IMR-90 (cell line): ENCODE data around the gene LRRC72. TPM values are rescaled to one million over a fixed set of nuclear protein-coding genes. Genes with fewer than 3 reads are reported as not detected.

ENCODE experiments used
- ATAC-seq: fragments of 200-7000 bp; cut with Tn5 transposase; 2 replicates; pipeline ENCODE4 v1.9.1; 2020; ENCODE audit warnings: low read depth, mild to moderate bottlenecking, moderate library complexity
- BruUV-seq: library from RNA; stranded (reverse); fragments of 400-500 nt; replicated peaks from 2 replicates; lab custom pipeline; 2021; lab: Mats Ljungman, UMichigan
- CTCF ChIA-PET: fragments of 300-600 bp; formaldehyde crosslinking; extraction: SDS; loops from one replicate; lab custom pipeline; 2021; ENCODE audit warnings: antibody characterized with exemption; lab: Yijun Ruan, JAX
- POLR2A ChIA-PET: fragments of 300-600 bp; sonication (Branson Sonifier 250); formaldehyde crosslinking; loops from one replicate; lab custom pipeline; 2022; ENCODE audit warnings: antibody characterized with exemption; ENCODE audit not compliant: unreplicated experiment; lab: Charles Lee
- DNase-seq: peaks from one replicate; pipeline ENCODE4 v3.0.0; 2013
- H2AFZ ChIP-seq: replicated peaks from 2 replicates; pipeline ENCODE3; 2013; ENCODE audit warnings: low read length, mild to moderate bottlenecking; ENCODE audit not compliant: poor library complexity
- H2AK5ac ChIP-seq: 2 replicates; pipeline ENCODE4 v1.6.1; 2013; ENCODE audit warnings: low read depth, low read length, inconsistent platforms
- H2AK9ac ChIP-seq: replicated peaks from 2 replicates; pipeline ENCODE3; 2013; ENCODE audit warnings: mild to moderate bottlenecking, low read depth, low read length, moderate library complexity; ENCODE audit not compliant: poor library complexity
- H2BK120ac ChIP-seq: 2 replicates; pipeline ENCODE4 v1.6.1; 2013; ENCODE audit warnings: low read depth, low read length, inconsistent platforms
- H2BK15ac ChIP-seq: 3 replicates; pipeline ENCODE4 v1.6.1; 2013; ENCODE audit warnings: low read depth, low read length, inconsistent platforms
- H2BK20ac ChIP-seq: 2 replicates; pipeline ENCODE4 v1.6.1; 2013; ENCODE audit warnings: low read depth, mild to moderate bottlenecking, inconsistent platforms, low read length, moderate library complexity
- H2BK5ac ChIP-seq: 2 replicates; pipeline ENCODE4 v1.6.1; 2013; ENCODE audit warnings: mild to moderate bottlenecking, low read depth, low read length, inconsistent platforms; ENCODE audit not compliant: poor library complexity, severe bottlenecking
- H3K14ac ChIP-seq: replicated peaks from 2 replicates; pipeline ENCODE4 v1.6.1; 2013; ENCODE audit warnings: low read depth, low read length, inconsistent platforms
- H3K18ac ChIP-seq: 2 replicates; pipeline ENCODE4 v1.6.1; 2013; ENCODE audit warnings: low read depth, low read length, control low read depth
- H3K23ac ChIP-seq: 2 replicates; pipeline ENCODE4 v1.6.1; 2013; ENCODE audit warnings: low read depth, low read length, inconsistent platforms
- H3K27ac ChIP-seq: 2 replicates; pipeline ENCODE4 v1.5.1; 2013; ENCODE audit warnings: mild to moderate bottlenecking, control low read depth, low read length; ENCODE audit not compliant: insufficient read depth
- H3K27me3 ChIP-seq: 2 replicates; pipeline ENCODE4 v1.6.1; 2013; ENCODE audit warnings: low read length; ENCODE audit not compliant: control insufficient read depth, insufficient read depth
- H3K36me3 ChIP-seq: 2 replicates; pipeline ENCODE4 v1.6.1; 2013; ENCODE audit warnings: low read length, mixed read lengths; ENCODE audit not compliant: control insufficient read depth, insufficient read depth
- H3K4ac ChIP-seq: 2 replicates; pipeline ENCODE4 v1.6.1; 2013; ENCODE audit warnings: low read depth, low read length, inconsistent platforms
- H3K4me1 ChIP-seq: 2 replicates; pipeline ENCODE4 v1.6.1; 2013; ENCODE audit warnings: low read length, mixed read lengths; ENCODE audit not compliant: control insufficient read depth, insufficient read depth
- H3K4me2 ChIP-seq: 2 replicates; pipeline ENCODE4 v1.6.1; 2013; ENCODE audit warnings: low read depth, mild to moderate bottlenecking, control low read depth, low read length, moderate library complexity
- H3K4me3 ChIP-seq: 2 replicates; pipeline ENCODE4 v1.5.1; 2013; ENCODE audit warnings: low read depth, mild to moderate bottlenecking, control low read depth, low read length, moderate library complexity; ENCODE audit not compliant: insufficient read depth
- H3K56ac ChIP-seq: 2 replicates; pipeline ENCODE4 v1.6.1; 2013; ENCODE audit warnings: low read length, inconsistent platforms; ENCODE audit not compliant: insufficient read depth; ENCODE audit errors: extremely low read depth
- H3K79me1 ChIP-seq, 2 experiments: 2 replicates each; pipeline ENCODE4 v1.6.1; 2013; ENCODE audit warnings: low read length in 2 of 2, inconsistent platforms in 1 of 2, low read depth in 1 of 2
- H3K9ac ChIP-seq: 2 replicates; pipeline ENCODE4 v1.6.1; 2013; ENCODE audit warnings: low read depth, low read length, control low read depth
- H3K9me1 ChIP-seq: 2 replicates; pipeline ENCODE4 v1.6.1; 2013; ENCODE audit warnings: low read length, inconsistent platforms; ENCODE audit not compliant: insufficient read depth
- H3K9me3 ChIP-seq: 2 replicates; pipeline ENCODE4 v1.6.1; 2013; ENCODE audit warnings: low read length; ENCODE audit not compliant: control insufficient read depth, insufficient read depth
- H4K20me1 ChIP-seq: 2 replicates; pipeline ENCODE4 v1.6.1; 2013; ENCODE audit warnings: low read length, inconsistent platforms; ENCODE audit not compliant: insufficient read depth
- H4K5ac ChIP-seq: 2 replicates; pipeline ENCODE4 v1.6.1; 2013; ENCODE audit warnings: mild to moderate bottlenecking, low read depth, low read length, control low read depth
- H4K8ac ChIP-seq, 2 experiments: 2 replicates each; pipeline ENCODE4 v1.6.1; 2013; ENCODE audit warnings: low read depth in 2 of 2, low read length in 2 of 2, control low read depth in 1 of 2, inconsistent platforms in 1 of 2
- H4K91ac ChIP-seq: 2 replicates; pipeline ENCODE4 v1.6.1; 2013; ENCODE audit warnings: low read depth, low read length, inconsistent platforms; ENCODE audit not compliant: insufficient read depth
- BHLHE40 ChIP-seq: fragments of 150-350 bp; IDR thresholded peaks from 2 replicates; pipeline ENCODE4 v1.6.1; 2016; ENCODE audit warnings: mild to moderate bottlenecking, low read depth, low read length
- CEBPB ChIP-seq: IDR thresholded peaks from 2 replicates; pipeline ENCODE4 v1.6.1; 2012; ENCODE audit warnings: low read depth, low read length, improper control_type of control experiment
- FOS ChIP-seq: fragments of 150-350 bp; IDR thresholded peaks from 2 replicates; pipeline ENCODE4 v1.6.1; 2016; ENCODE audit warnings: low read depth, low read length
- MAZ ChIP-seq: IDR thresholded peaks from 2 replicates; pipeline ENCODE4 v1.6.1; 2012; ENCODE audit warnings: low read depth, mild to moderate bottlenecking, low read length, improper control_type of control experiment, moderate library complexity, borderline replicate concordance
- WGBS, 2 experiments: methylation state at CpG; one replicate each; pipeline versions ENCODE4 v1.1.5 to v1.1.7; 2013; ENCODE audit warnings: missing lambda C conversion rate in 2 of 2; ENCODE audit not compliant: insufficient read length in 1 of 2; ENCODE audit errors: extremely low coverage in 2 of 2; 5-methylcytosine and 5-hydroxymethylcytosine counted together
- dilution Hi-C: fragments of 300-500 bp; cut with HindIII; formaldehyde crosslinking; loops from one replicate; pipeline ENCODE4 v1.14.3; 2018; ENCODE audit warnings: low sequenced_read_pairs; ENCODE audit not compliant: unreplicated experiment
- in situ Hi-C: fragments of 300-500 bp; cut with MboI; formaldehyde crosslinking; loops from 3 replicates; pipeline ENCODE4 v1.14.3; 2019; ENCODE audit warnings: low sequenced_read_pairs, inconsistent platforms, mixed read lengths
- intact Hi-C: fragments of 100-400 bp; cut with micrococcal nuclease; formaldehyde crosslinking; loops from 2 replicates; pipeline ENCODE4 v1.10.0; 2022
- polyA plus RNA-seq, 3 experiments: library from polyadenylated mRNA; depleted of rRNA; stranded (reverse); fragments of >200 nt; gene quantifications; 2 replicates each; pipeline ENCODE4 v1.2.3, GENCODE V29; 2012; ENCODE audit warnings: low replicate concordance in 1 of 3
- total RNA-seq: library from RNA; depleted of rRNA; stranded (reverse); fragments of >200 nt; gene quantifications from 2 replicates; pipeline ENCODE4 v1.2.3, GENCODE V29; 2012

Gene LRRC72
- total and polyA plus RNA-seq, 2 of the 4 experiments (the other 2 are of a cell fraction): not detected

DNA sequence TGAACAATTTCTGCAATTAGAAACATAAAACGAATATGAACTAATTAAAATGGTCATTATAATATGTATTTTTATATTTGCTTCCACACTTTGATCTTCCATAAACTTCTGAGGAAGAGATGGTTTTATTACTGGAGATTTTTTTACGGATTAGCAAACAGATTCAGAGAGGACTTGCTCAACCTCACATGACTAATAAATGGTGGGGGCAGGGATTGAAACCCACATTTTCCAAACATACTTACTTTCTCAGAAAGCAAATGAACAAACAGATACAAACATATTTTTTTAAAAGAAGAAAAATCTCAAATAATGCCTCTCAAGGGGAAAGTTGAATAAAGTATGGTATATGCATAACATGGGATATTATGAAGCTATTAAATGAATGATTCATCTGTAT is 100.6 kb downstream of the LRRC72 start:
- H4K5ac ChIP-seq: no peak overlapping the region
- intact Hi-C loops (no loop called here), dilution Hi-C loops (no loop called here), in situ Hi-C loops (no loop called here)
- no peak overlapping the region for H2AK9ac ChIP-seq
- peaks cover 6 to 8% of the 10 kb centered on the region in 2 experiments for H3K79me1 ChIP-seq
- no peak overlapping the region for H3K18ac ChIP-seq
- H3K36me3 ChIP-seq: peaks cover 4% of the 10 kb centered on the region; the same call in 1 of the 2 replicates
- no CpG with 5 or more reads among the region's 2 CpGs for WGBS, 2 experiments
- H3K27ac ChIP-seq: no peak overlapping the region
- H2AK5ac ChIP-seq: no peak overlapping the region
- H2BK5ac ChIP-seq: no peak overlapping the region
- H4K8ac ChIP-seq: no peak overlapping the region
- no peak overlapping the region for H3K4me3 ChIP-seq
- no peak for TF ChIP-seq MAZ
- TF ChIP-seq FOS: no peak
- TF ChIP-seq CEBPB: peak; percentile 83
- TF ChIP-seq BHLHE40: peak; percentile 90
- no peak overlapping the region for H3K9ac ChIP-seq
- no peaks in the 10 kb centered on the region; the same call in 1 of the 2 replicates for H3K9me1 ChIP-seq
- peak; percentile 59 for DNase-seq
- H3K4ac ChIP-seq: no peak overlapping the region
- no peak overlapping the region for H3K4me2 ChIP-seq
- no peak overlapping the region for H3K56ac ChIP-seq
- H3K27me3 ChIP-seq: no peaks in the 10 kb centered on the region
- ChIA-PET CTCF (interaction anchor here (1.6 kb wide), 1 partner anchor 18 kb away, joined by 5 read pairs; no protein-coding TSS in a partner anchor), POLR2A (no interaction called here)
- ATAC-seq: no peak; the same call in 1 of the 2 replicates
- no peak overlapping the region for H2BK120ac ChIP-seq
- H3K23ac ChIP-seq: no peak overlapping the region
- H2BK15ac ChIP-seq: no peak overlapping the region
- H2BK20ac ChIP-seq: no peak overlapping the region
- no peak overlapping the region for H4K91ac ChIP-seq
- H3K4me1 ChIP-seq: no peaks in the 10 kb centered on the region
- no TSS peak for BruUV-seq
- H4K20me1 ChIP-seq: no peaks in the 10 kb centered on the region; the same call in 1 of the 2 replicates
- H3K9me3 ChIP-seq: no peaks in the 10 kb centered on the region
- H2AFZ ChIP-seq: no peak overlapping the region
- H3K14ac ChIP-seq: no peak overlapping the region
